Suprapubic skin (tissue), 3 donors: ENCODE data around the gene C4orf46.

Experiments used
- POLR2A ChIP-seq, 2 donors: fragments of 450-650 bp; IDR thresholded peaks; one replicate each; pipeline ENCODE4 v1.6.1; 2017; ENCODE audit warnings: antibody characterized with exemption in 2 of 2, mild to moderate bottlenecking in 2 of 2, moderate library complexity in 2 of 2
- TF ChIP-seq, protein P1 (sequence below), 2 donors: fragments of 200-600 bp in 1 of 2; fragments of 450-650 bp in 1 of 2; sonication (generic) in 1 of 2; IDR thresholded peaks; one replicate each; pipeline ENCODE4 v1.5.1; 2016 to 2019; ENCODE audit warnings: antibody characterized with exemption in 2 of 2, mild to moderate bottlenecking in 1 of 2, moderate library complexity in 1 of 2

DNA sequence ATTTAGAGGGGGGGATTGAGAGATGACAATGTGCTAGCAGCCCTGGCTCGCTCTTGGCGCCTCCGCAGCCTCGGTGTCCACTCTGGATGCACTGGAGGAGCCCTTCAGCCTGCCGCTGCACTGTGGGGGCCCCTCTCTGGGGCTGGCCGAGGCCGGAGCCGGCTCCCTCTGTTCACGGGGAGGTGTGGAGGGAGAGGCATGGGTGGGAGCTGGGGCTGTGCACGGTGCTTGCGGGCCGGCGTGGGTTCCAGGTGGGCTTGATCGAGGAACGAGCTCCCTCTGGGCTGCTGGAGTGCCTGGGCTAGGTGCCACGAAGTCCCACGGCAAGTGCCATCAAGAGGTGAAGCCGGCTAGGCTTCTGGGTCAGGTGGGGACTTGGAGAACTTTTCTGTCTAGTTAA lies 6.9 kb downstream of the C4orf46 start:
- TF ChIP-seq, protein P1, sequence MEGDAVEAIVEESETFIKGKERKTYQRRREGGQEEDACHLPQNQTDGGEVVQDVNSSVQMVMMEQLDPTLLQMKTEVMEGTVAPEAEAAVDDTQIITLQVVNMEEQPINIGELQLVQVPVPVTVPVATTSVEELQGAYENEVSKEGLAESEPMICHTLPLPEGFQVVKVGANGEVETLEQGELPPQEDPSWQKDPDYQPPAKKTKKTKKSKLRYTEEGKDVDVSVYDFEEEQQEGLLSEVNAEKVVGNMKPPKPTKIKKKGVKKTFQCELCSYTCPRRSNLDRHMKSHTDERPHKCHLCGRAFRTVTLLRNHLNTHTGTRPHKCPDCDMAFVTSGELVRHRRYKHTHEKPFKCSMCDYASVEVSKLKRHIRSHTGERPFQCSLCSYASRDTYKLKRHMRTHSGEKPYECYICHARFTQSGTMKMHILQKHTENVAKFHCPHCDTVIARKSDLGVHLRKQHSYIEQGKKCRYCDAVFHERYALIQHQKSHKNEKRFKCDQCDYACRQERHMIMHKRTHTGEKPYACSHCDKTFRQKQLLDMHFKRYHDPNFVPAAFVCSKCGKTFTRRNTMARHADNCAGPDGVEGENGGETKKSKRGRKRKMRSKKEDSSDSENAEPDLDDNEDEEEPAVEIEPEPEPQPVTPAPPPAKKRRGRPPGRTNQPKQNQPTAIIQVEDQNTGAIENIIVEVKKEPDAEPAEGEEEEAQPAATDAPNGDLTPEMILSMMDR (IDR thresholded peaks at IDR 0.05), result no peak
- TF ChIP-seq POLR2A (IDR thresholded peaks at IDR 0.05), result no peak
